SK-N-SH (cell line): Measurements from ENCODE around the gene ERC1.

Experiments used
- EP300 ChIP-seq, 2 experiments: IDR thresholded peaks; 2 replicates each; pipeline versions ENCODE4 v1.4.0 to v1.6.1; 2012; ENCODE audit warnings: borderline replicate concordance in 1 of 2, low read depth in 1 of 2, low read length in 1 of 2
- EZH2phosphoT487 ChIP-seq: fragments of 200-600 bp; sonication (generic); IDR thresholded peaks from 2 replicates; pipeline ENCODE4 v1.6.1; 2017; ENCODE audit warnings: low read depth, mixed run types, mild to moderate bottlenecking, antibody characterized with exemption, moderate library complexity, borderline replicate concordance
- FOXJ3 ChIP-seq: sonication (generic); formaldehyde crosslinking; IDR thresholded peaks from 2 replicates; pipeline ENCODE4 v1.5.1; 2020; ENCODE audit warnings: mild to moderate bottlenecking, missing genetic modification reagents
- MEF2A ChIP-seq: IDR thresholded peaks from 2 replicates; pipeline ENCODE4 v1.4.0; 2012; ENCODE audit warnings: low read depth, borderline replicate concordance
- SIN3A ChIP-seq: IDR thresholded peaks from 2 replicates; pipeline ENCODE4 v1.6.1; 2012; ENCODE audit warnings: low read depth, mild to moderate bottlenecking, low read length, moderate library complexity, borderline replicate concordance
- TAF1 ChIP-seq: IDR thresholded peaks from 2 replicates; pipeline ENCODE4 v1.6.1; 2012; ENCODE audit warnings: low read depth, mild to moderate bottlenecking, low read length, moderate library complexity, borderline replicate concordance
- YY1 ChIP-seq: IDR thresholded peaks from 2 replicates; pipeline ENCODE4 v1.4.0; 2012; ENCODE audit warnings: low read depth, mild to moderate bottlenecking
- TF ChIP-seq, protein P1 (sequence below): IDR thresholded peaks from 2 replicates; pipeline ENCODE4 v1.6.1; 2012; ENCODE audit warnings: mild to moderate bottlenecking, low read depth, low read length, moderate library complexity
- TF ChIP-seq, protein P2 (sequence below): fragments of 200-600 bp; sonication (generic); IDR thresholded peaks from 2 replicates; pipeline ENCODE4 v1.6.1; 2017; ENCODE audit warnings: antibody characterized with exemption, mild to moderate bottlenecking, moderate library complexity
- TF ChIP-seq, protein P3 (sequence below): fragments of 150-350 bp; IDR thresholded peaks from 2 replicates; pipeline ENCODE4 v1.6.1; 2016; ENCODE audit warnings: mild to moderate bottlenecking, low read depth, low read length
- TF ChIP-seq, protein P4 (sequence below): IDR thresholded peaks from 2 replicates; pipeline ENCODE4 v1.4.0; 2012; ENCODE audit warnings: low read depth
- TF ChIP-seq, protein P5 (sequence below): fragments of 150-350 bp; IDR thresholded peaks from 2 replicates; pipeline ENCODE4 v1.6.1; 2017; ENCODE audit warnings: antibody characterized with exemption, low read length, low read depth, borderline replicate concordance

DNA sequence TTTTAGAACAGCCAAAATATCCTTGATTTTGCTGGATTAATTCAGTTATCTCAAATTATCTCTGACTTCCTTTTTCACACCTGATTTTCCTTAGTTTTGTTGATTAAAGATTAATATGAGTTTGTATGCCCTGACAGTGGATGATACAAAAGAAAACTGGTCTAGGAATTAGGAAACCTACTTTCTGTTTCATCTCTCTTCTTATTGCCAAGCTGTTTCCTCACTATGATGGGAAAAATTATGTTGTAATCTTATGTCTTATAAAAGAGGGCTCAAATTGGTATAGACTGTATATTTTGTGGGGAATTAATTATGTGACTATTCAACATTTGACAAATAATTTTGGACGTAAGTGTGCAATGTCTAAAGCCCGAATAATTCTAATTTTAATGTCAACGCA lies 331.8 kb downstream of the ERC1 start:
- TF ChIP-seq, protein P1, sequence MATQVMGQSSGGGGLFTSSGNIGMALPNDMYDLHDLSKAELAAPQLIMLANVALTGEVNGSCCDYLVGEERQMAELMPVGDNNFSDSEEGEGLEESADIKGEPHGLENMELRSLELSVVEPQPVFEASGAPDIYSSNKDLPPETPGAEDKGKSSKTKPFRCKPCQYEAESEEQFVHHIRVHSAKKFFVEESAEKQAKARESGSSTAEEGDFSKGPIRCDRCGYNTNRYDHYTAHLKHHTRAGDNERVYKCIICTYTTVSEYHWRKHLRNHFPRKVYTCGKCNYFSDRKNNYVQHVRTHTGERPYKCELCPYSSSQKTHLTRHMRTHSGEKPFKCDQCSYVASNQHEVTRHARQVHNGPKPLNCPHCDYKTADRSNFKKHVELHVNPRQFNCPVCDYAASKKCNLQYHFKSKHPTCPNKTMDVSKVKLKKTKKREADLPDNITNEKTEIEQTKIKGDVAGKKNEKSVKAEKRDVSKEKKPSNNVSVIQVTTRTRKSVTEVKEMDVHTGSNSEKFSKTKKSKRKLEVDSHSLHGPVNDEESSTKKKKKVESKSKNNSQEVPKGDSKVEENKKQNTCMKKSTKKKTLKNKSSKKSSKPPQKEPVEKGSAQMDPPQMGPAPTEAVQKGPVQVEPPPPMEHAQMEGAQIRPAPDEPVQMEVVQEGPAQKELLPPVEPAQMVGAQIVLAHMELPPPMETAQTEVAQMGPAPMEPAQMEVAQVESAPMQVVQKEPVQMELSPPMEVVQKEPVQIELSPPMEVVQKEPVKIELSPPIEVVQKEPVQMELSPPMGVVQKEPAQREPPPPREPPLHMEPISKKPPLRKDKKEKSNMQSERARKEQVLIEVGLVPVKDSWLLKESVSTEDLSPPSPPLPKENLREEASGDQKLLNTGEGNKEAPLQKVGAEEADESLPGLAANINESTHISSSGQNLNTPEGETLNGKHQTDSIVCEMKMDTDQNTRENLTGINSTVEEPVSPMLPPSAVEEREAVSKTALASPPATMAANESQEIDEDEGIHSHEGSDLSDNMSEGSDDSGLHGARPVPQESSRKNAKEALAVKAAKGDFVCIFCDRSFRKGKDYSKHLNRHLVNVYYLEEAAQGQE, result no peak
- TF ChIP-seq, protein P2, sequence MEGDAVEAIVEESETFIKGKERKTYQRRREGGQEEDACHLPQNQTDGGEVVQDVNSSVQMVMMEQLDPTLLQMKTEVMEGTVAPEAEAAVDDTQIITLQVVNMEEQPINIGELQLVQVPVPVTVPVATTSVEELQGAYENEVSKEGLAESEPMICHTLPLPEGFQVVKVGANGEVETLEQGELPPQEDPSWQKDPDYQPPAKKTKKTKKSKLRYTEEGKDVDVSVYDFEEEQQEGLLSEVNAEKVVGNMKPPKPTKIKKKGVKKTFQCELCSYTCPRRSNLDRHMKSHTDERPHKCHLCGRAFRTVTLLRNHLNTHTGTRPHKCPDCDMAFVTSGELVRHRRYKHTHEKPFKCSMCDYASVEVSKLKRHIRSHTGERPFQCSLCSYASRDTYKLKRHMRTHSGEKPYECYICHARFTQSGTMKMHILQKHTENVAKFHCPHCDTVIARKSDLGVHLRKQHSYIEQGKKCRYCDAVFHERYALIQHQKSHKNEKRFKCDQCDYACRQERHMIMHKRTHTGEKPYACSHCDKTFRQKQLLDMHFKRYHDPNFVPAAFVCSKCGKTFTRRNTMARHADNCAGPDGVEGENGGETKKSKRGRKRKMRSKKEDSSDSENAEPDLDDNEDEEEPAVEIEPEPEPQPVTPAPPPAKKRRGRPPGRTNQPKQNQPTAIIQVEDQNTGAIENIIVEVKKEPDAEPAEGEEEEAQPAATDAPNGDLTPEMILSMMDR, result no peak
- no peak for TF ChIP-seq EZH2phosphoT487
- no peak for TF ChIP-seq YY1
- no peak for TF ChIP-seq MEF2A
- TF ChIP-seq FOXJ3 (CRISPR knock-in tag), result no peak
- TF ChIP-seq SIN3A, result no peak
- TF ChIP-seq, protein P3, sequence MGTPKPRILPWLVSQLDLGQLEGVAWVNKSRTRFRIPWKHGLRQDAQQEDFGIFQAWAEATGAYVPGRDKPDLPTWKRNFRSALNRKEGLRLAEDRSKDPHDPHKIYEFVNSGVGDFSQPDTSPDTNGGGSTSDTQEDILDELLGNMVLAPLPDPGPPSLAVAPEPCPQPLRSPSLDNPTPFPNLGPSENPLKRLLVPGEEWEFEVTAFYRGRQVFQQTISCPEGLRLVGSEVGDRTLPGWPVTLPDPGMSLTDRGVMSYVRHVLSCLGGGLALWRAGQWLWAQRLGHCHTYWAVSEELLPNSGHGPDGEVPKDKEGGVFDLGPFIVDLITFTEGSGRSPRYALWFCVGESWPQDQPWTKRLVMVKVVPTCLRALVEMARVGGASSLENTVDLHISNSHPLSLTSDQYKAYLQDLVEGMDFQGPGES, result no peak
- TF ChIP-seq, protein P4, sequence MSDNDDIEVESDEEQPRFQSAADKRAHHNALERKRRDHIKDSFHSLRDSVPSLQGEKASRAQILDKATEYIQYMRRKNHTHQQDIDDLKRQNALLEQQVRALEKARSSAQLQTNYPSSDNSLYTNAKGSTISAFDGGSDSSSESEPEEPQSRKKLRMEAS, result no peak
- TF ChIP-seq EP300 (IDR thresholded peaks at IDR 0.05; ENCODE audit: borderline replicate concordance in 1 of 2, low read depth in 1 of 2, low read length in 1 of 2), result no peak
- TF ChIP-seq TAF1, result no peak
- TF ChIP-seq, protein P5, sequence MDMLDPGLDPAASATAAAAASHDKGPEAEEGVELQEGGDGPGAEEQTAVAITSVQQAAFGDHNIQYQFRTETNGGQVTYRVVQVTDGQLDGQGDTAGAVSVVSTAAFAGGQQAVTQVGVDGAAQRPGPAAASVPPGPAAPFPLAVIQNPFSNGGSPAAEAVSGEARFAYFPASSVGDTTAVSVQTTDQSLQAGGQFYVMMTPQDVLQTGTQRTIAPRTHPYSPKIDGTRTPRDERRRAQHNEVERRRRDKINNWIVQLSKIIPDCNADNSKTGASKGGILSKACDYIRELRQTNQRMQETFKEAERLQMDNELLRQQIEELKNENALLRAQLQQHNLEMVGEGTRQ, result no peak
